Cardiac fibroblast (primary cell): Measurements from ENCODE around the gene OPALIN.

Experiments
- DNase-seq, 2 donors: peaks; one replicate each; pipeline versions ENCODE4 v3.0.0 to v3.0.0-alpha.2; 2010; ENCODE audit warnings: low read depth in 2 of 2
- H3K4me3 ChIP-seq, 2 donors: replicated peaks in 1 of 2; 1 replicate in 1 of 2; 2 replicates in 1 of 2; pipeline ENCODE4 v1.5.1; 2011; ENCODE audit warnings: low read depth in 2 of 2, low read length in 2 of 2, mild to moderate bottlenecking in 2 of 2, moderate library complexity in 1 of 2
- CTCF ChIP-seq: IDR thresholded peaks from one replicate; pipeline ENCODE4 v1.5.1; 2011; ENCODE audit warnings: low read depth, mild to moderate bottlenecking, low read length, inconsistent platforms

OPALIN gene

GRCh38 chr10:96368971-96369370 is 10.2 kb upstream of the OPALIN start:
- no peak for TF ChIP-seq CTCF
- DNase-seq = no peak
- no peak overlapping the region for H3K4me3 ChIP-seq

GRCh38 chr10:96367470-96367869 is 8.7 kb upstream of the OPALIN start:
- no peak overlapping the region for H3K4me3 ChIP-seq
- no peak for DNase-seq
- no peak for TF ChIP-seq CTCF

DNA sequence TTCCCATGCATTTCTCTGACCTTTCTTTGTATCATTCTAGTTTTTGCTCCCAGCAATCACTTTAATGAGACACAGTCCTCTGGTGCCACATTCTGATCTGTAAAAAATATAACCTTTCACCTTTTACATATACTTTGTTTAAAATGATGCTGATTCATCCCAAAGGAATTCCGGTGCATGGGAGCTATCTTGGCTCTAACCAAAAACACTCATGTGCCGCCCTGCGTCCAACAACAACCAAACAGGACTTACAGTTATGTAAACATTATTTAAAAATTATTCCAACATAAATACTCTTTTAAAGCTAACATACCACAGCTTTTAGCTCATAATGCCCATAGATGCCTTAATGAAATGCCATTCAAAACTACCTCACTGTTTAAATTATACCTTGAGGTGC is 7.7 kb upstream of the OPALIN start:
- no peak overlapping the region for H3K4me3 ChIP-seq
- no peak for TF ChIP-seq CTCF
- peak in 1 of 2 donors; percentile 25 for DNase-seq

GRCh38 chr10:96365571-96365970 is 6.8 kb upstream of the OPALIN start:
- no peak for DNase-seq
- TF ChIP-seq CTCF = no peak
- H3K4me3 ChIP-seq = no peak overlapping the region

GRCh38 chr10:96360766-96361165 is 2.0 kb upstream of the OPALIN start:
- no peak overlapping the region for H3K4me3 ChIP-seq
- TF ChIP-seq CTCF = no peak
- no peak for DNase-seq

DNA sequence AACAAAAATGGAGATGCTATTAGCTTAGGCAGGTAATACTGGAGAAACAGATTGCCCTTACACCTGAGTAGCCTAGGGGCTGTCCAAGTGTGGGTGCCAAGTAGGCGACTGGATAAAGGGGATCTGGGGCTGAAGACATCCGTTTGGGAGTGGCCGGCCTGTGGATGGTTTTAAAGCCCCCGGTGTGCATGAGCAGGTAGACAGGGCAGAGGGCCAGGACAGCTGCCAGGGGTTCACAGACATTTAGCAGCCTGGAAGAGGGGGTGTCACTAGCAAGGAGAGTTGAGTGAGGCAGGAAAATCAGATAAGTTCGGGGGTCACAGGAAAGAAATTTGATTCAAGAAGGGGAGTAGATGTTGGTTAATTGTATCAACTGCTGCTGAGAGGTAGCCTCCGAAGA is 1.5 kb upstream of the OPALIN start:
- TF ChIP-seq CTCF = no peak
- no peak for DNase-seq
- H3K4me3 ChIP-seq = no peak overlapping the region

DNA sequence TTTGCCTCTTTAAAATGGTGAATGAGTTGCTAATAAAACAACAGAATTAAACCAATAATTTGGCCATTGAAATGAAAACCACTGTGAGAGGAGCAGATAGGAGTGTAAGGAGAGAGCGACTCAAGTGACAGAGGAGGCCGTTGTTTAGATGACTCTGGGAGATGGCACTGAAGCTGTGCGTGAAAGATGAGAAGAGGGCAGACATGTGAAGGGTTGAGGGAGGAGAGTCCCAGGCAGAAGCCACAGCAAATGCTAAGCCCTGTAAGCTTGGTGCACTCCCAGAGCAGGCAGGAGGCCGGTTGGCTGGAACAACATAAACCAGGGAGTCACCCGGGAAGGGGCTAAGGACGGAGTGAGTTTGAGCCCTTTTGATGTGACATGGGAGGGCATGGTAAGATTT is 814 bp upstream of the OPALIN start:
- no peak for DNase-seq
- no peak for TF ChIP-seq CTCF
- no peak overlapping the region for H3K4me3 ChIP-seq
